ENCODE data around the gene TCN2. TPM values are rescaled to one million over a fixed set of nuclear protein-coding genes. Genes with fewer than 3 reads are reported as not detected.
"Not testable (repeated sequence)": the region's sequence is repeated elsewhere in the genome, so short reads cannot be mapped to it uniquely, and the experiment has no call there.

TCN2 gene
- 15.3 to 15.5 TPM (median 15.4 TPM) in 3 replicates for total RNA-seq

GRCh38 chr22:30606455-30607299, at the start of gene TCN2:
TCN2 (plus strand) TSS chr22:30607174; CDS start chr22:30607332, 158 bp downstream.
- peak; percentile 46 to 66 for DNase-seq (ENCODE audit: low spot score in 2 of 2, unreplicated experiment in 2 of 2)

GRCh38 chr22:30557243-30557642, 49.7 kb upstream of the TCN2 start:
- H3K36me3 Mint-ChIP-seq, result no peaks in the 10 kb centered on the region
- no peaks in the 10 kb centered on the region for H3K4me1 Mint-ChIP-seq
- no peaks in the 10 kb centered on the region for H3K9me3 Mint-ChIP-seq
- H3K27ac Mint-ChIP-seq, result no peak overlapping the region
- no peak for TF ChIP-seq CTCF (IDR thresholded peaks at IDR 0.05; ENCODE audit: unreplicated experiment)
- H3K27me3 Mint-ChIP-seq (ENCODE audit: low read depth), result no peaks in the 10 kb centered on the region
- no peak for DNase-seq (ENCODE audit: low spot score in 2 of 2, unreplicated experiment in 2 of 2)
- H3K4me3 Mint-ChIP-seq, result no peak overlapping the region

More at GRCh38 chr22:30606455-30607299, at the start of gene TCN2:
- no peak for TF ChIP-seq CTCF (IDR thresholded peaks at IDR 0.05; ENCODE audit: unreplicated experiment)
- H3K36me3 Mint-ChIP-seq, result peaks cover 5% of the 10 kb centered on the region
- peak within 1 kb of the TSS; percentile 85 for H3K4me3 Mint-ChIP-seq
- peaks cover 30% of the 10 kb centered on the region for H3K4me1 Mint-ChIP-seq
- no peaks in the 10 kb centered on the region for H3K27me3 Mint-ChIP-seq (ENCODE audit: low read depth)
- no peaks in the 10 kb centered on the region for H3K9me3 Mint-ChIP-seq
- peak within 1 kb of the TSS; percentile 89 for H3K27ac Mint-ChIP-seq

- TF ChIP-seq CTCF (IDR thresholded peaks at IDR 0.05; ENCODE audit: unreplicated experiment), result no peak
- Mint-ChIP-seq H3K27me3 (ENCODE audit: low read depth) (no peaks in the 10 kb centered on the region), H3K36me3 (no peaks in the 10 kb centered on the region), H3K4me3 (no peak overlapping the region), H3K9me3 (no peaks in the 10 kb centered on the region), H3K27ac (no peak overlapping the region), H3K4me1 (no peaks in the 10 kb centered on the region)
- no peak for DNase-seq (ENCODE audit: low spot score in 2 of 2, unreplicated experiment in 2 of 2)
Observed at GRCh38 chr22:30559889-30560288, 47.1 kb upstream of the TCN2 start.

GRCh38 chr22:30560643-30561202, 46.3 kb upstream of the TCN2 start:
- not testable (repeated sequence) for H3K9me3 Mint-ChIP-seq; DNase-seq (ENCODE audit: low spot score in 2 of 2, unreplicated experiment in 2 of 2); H3K4me3 Mint-ChIP-seq

GRCh38 chr22:30561402-30562189, 45.4 kb upstream of the TCN2 start:
- no peak for DNase-seq (ENCODE audit: low spot score in 2 of 2, unreplicated experiment in 2 of 2)
- no peak overlapping the region for H3K4me3 Mint-ChIP-seq
- H3K27ac Mint-ChIP-seq, result no peak overlapping the region

More at GRCh38 chr22:30560643-30561202, 46.3 kb upstream of the TCN2 start:
- not testable (repeated sequence) for H3K4me1 Mint-ChIP-seq; H3K27me3 Mint-ChIP-seq (ENCODE audit: low read depth); H3K36me3 Mint-ChIP-seq; H3K27ac Mint-ChIP-seq

More at GRCh38 chr22:30561402-30562189, 45.4 kb upstream of the TCN2 start:
- Mint-ChIP-seq H3K9me3 (no peaks in the 10 kb centered on the region), H3K27me3 (ENCODE audit: low read depth) (peaks cover 7% of the 10 kb centered on the region), H3K36me3 (no peaks in the 10 kb centered on the region), H3K4me1 (no peaks in the 10 kb centered on the region)
- no peak for TF ChIP-seq CTCF (IDR thresholded peaks at IDR 0.05; ENCODE audit: unreplicated experiment)

Measured in mesothelial cell of epicardium (in vitro differentiated cells).